Tongue (tissue), 2 donors: ENCODE results near the gene IGSF21. TPM values are rescaled to one million over a fixed set of nuclear protein-coding genes. Genes with fewer than 3 reads are reported as not detected.

ENCODE experiments used
- DNase-seq: peaks from one replicate; pipeline ENCODE4 v3.0.0-alpha.2; 2015
- total RNA-seq: library from RNA; depleted of rRNA; stranded (reverse); fragments of >200 nt; gene quantifications from one replicate; pipeline ENCODE4 v1.2.3, GENCODE V29; 2014

Gene IGSF21
- total RNA-seq, 1 donor from 2014 or later, result not detected

GRCh38 chr1:18229625-18230024 is 122.0 kb downstream of the IGSF21 start:
- DNase-seq, result no peak

GRCh38 chr1:18230321-18230720 is 122.7 kb downstream of the IGSF21 start:
- DNase-seq, result no peak

GRCh38 chr1:18230840-18231239 is 123.2 kb downstream of the IGSF21 start:
- DNase-seq, result peak; percentile 7

- no peak for DNase-seq
Measured at GRCh38 chr1:18232052-18232451, 124.5 kb downstream of the IGSF21 start.

GRCh38 chr1:18233176-18233864 is 125.7 kb downstream of the IGSF21 start:
- no peak for DNase-seq

- DNase-seq, result peak; percentile 56
Measured at GRCh38 chr1:18234790-18235242, 127.2 kb downstream of the IGSF21 start.

- DNase-seq, result no peak
Measured at GRCh38 chr1:18237371-18237770, 129.8 kb downstream of the IGSF21 start.

GRCh38 chr1:18238190-18238589 is 130.6 kb downstream of the IGSF21 start:
- DNase-seq, result no peak

- DNase-seq, result no peak
Measured at GRCh38 chr1:18239671-18240070, 132.1 kb downstream of the IGSF21 start.

GRCh38 chr1:18240906-18241305 is 133.3 kb downstream of the IGSF21 start:
- DNase-seq, result no peak

GRCh38 chr1:18241891-18242290 is 134.3 kb downstream of the IGSF21 start:
- DNase-seq, result no peak

- no peak for DNase-seq
Measured at GRCh38 chr1:18243503-18244175, 136.0 kb downstream of the IGSF21 start.

- DNase-seq, result no peak
Measured at GRCh38 chr1:18244762-18245161, 137.2 kb downstream of the IGSF21 start.

- DNase-seq, result no peak
Measured at GRCh38 chr1:18245647-18246046, 138.0 kb downstream of the IGSF21 start.

- no peak for DNase-seq
Measured at GRCh38 chr1:18246543-18246942, 138.9 kb downstream of the IGSF21 start.

- DNase-seq, result no peak
Measured at GRCh38 chr1:18247151-18247550, 139.6 kb downstream of the IGSF21 start.

GRCh38 chr1:18249631-18250030 is 142.0 kb downstream of the IGSF21 start:
- DNase-seq, result no peak

- DNase-seq, result no peak
Measured at GRCh38 chr1:18253093-18253492, 145.5 kb downstream of the IGSF21 start.

GRCh38 chr1:18256282-18257235 is 149.0 kb downstream of the IGSF21 start:
- peak; percentile 90 for DNase-seq

GRCh38 chr1:18257778-18258177 is 150.2 kb downstream of the IGSF21 start:
- no peak for DNase-seq

- no peak for DNase-seq
Measured at GRCh38 chr1:18261891-18262290, 154.3 kb downstream of the IGSF21 start.

- DNase-seq, result no peak
Measured at GRCh38 chr1:18262726-18263125, 155.1 kb downstream of the IGSF21 start.
